Osteocyte (in vitro differentiated cells): ENCODE measurements around the gene GTF3A. TPM values are rescaled to one million over a fixed set of nuclear protein-coding genes. Genes with fewer than 3 reads are reported as not detected.

ENCODE experiments used
- DNase-seq: peaks from one replicate; pipeline ENCODE4 v3.0.0; 2021; ENCODE audit warnings: mixed read lengths; ENCODE audit not compliant: unreplicated experiment; ENCODE audit errors: extremely low spot score
- H3K27ac Mint-ChIP-seq: one replicate; pipeline ENCODE4 v1.8.0; 2021; ENCODE audit warnings: mild to moderate bottlenecking, mixed read lengths; ENCODE audit not compliant: unreplicated experiment
- H3K27me3 Mint-ChIP-seq: one replicate; pipeline ENCODE4 v1.8.0; 2021; ENCODE audit warnings: mixed read lengths; ENCODE audit not compliant: unreplicated experiment
- H3K36me3 Mint-ChIP-seq: one replicate; pipeline ENCODE4 v1.8.0; 2021; ENCODE audit warnings: mixed read lengths; ENCODE audit not compliant: unreplicated experiment
- H3K4me1 Mint-ChIP-seq: one replicate; pipeline ENCODE4 v1.8.0; 2021; ENCODE audit warnings: mixed read lengths; ENCODE audit not compliant: unreplicated experiment
- H3K4me3 Mint-ChIP-seq: one replicate; pipeline ENCODE4 v1.8.0; 2021; ENCODE audit warnings: mild to moderate bottlenecking, moderate library complexity, mixed read lengths; ENCODE audit not compliant: unreplicated experiment
- H3K9me3 Mint-ChIP-seq: one replicate; pipeline ENCODE4 v1.8.0; 2021; ENCODE audit warnings: mixed read lengths; ENCODE audit not compliant: unreplicated experiment
- CTCF ChIP-seq: fragments of 200-600 bp; sonication (generic); IDR thresholded peaks from 2 replicates; pipeline ENCODE4 v1.5.0; 2021; ENCODE audit warnings: antibody characterized with exemption, mild to moderate bottlenecking, moderate library complexity
- total RNA-seq: library from RNA; stranded (reverse); gene quantifications from 2 replicates; pipeline ENCODE4 v1.2.1, GENCODE V29; 2021

GTF3A gene
- total RNA-seq, 1 donor from 2014 or later: 67.0 TPM

GRCh38 chr13:27466513-27466912, 42.1 kb downstream of the GTF3A start:
- H3K27ac Mint-ChIP-seq: no peak overlapping the region
- no peaks in the 10 kb centered on the region for H3K4me1 Mint-ChIP-seq
- peaks cover 26% of the 10 kb centered on the region for H3K27me3 Mint-ChIP-seq
- H3K4me3 Mint-ChIP-seq: no peak overlapping the region
- H3K36me3 Mint-ChIP-seq: no peaks in the 10 kb centered on the region
- TF ChIP-seq CTCF: no peak
- H3K9me3 Mint-ChIP-seq: no peaks in the 10 kb centered on the region
- DNase-seq: no peak

GRCh38 chr13:27470075-27470820, 45.8 kb downstream of the GTF3A start:
- Mint-ChIP-seq H3K36me3 (no peaks in the 10 kb centered on the region), H3K4me3 (no peak overlapping the region), H3K27ac (no peak overlapping the region), H3K27me3 (peaks cover 33% of the 10 kb centered on the region), H3K4me1 (no peaks in the 10 kb centered on the region), H3K9me3 (no peaks in the 10 kb centered on the region)
- no peak for DNase-seq
- no peak for TF ChIP-seq CTCF

- Mint-ChIP-seq H3K9me3 (no peaks in the 10 kb centered on the region), H3K4me3 (no peak overlapping the region), H3K27ac (no peak overlapping the region), H3K36me3 (no peaks in the 10 kb centered on the region), H3K27me3 (peaks cover 29% of the 10 kb centered on the region), H3K4me1 (peaks cover 4% of the 10 kb centered on the region)
- peak; percentile 65 for DNase-seq
- no peak for TF ChIP-seq CTCF
These were observed 48.0 kb downstream of the GTF3A start for GRCh38 chr13:27472441-27472840.

GRCh38 chr13:27472941-27473340, 48.5 kb downstream of the GTF3A start:
- no peak for TF ChIP-seq CTCF
- Mint-ChIP-seq H3K27me3 (peaks cover 34% of the 10 kb centered on the region), H3K9me3 (no peaks in the 10 kb centered on the region), H3K27ac (no peak overlapping the region), H3K4me1 (peaks cover 5% of the 10 kb centered on the region), H3K36me3 (no peaks in the 10 kb centered on the region), H3K4me3 (no peak overlapping the region)
- DNase-seq: peak; percentile 57

- Mint-ChIP-seq H3K27ac (no peak overlapping the region), H3K36me3 (no peaks in the 10 kb centered on the region), H3K27me3 (peaks cover 36% of the 10 kb centered on the region), H3K4me1 (peaks cover 5% of the 10 kb centered on the region), H3K9me3 (no peaks in the 10 kb centered on the region), H3K4me3 (no peak overlapping the region)
- TF ChIP-seq CTCF: no peak
- peak; percentile 63 for DNase-seq
These were observed 50.4 kb downstream of the GTF3A start for GRCh38 chr13:27474751-27475268.
